ACC112 (cell line): Measurements from ENCODE around the gene DSC1.

ENCODE experiments used
- H2AFZ ChIP-seq: fragments of 200-600 bp; sonication (generic); one replicate; pipeline ENCODE4 v1.6.0; 2017; ENCODE audit warnings: antibody characterized with exemption, low read length; ENCODE audit not compliant: unreplicated experiment
- H3K27ac ChIP-seq: fragments of 200-600 bp; sonication (generic); 2 replicates; pipeline ENCODE4 v1.5.1; 2014; ENCODE audit warnings: low read depth, mild to moderate bottlenecking, antibody characterized with exemption, low read length, moderate library complexity
- H3K27me3 ChIP-seq: fragments of 200-600 bp; sonication (generic); 2 replicates; pipeline ENCODE4 v1.6.1; 2014; ENCODE audit warnings: mild to moderate bottlenecking, antibody characterized with exemption, low read length, moderate library complexity, mixed read lengths; ENCODE audit not compliant: insufficient read depth
- H3K36me3 ChIP-seq: fragments of 200-600 bp; sonication (generic); 2 replicates; pipeline ENCODE4 v1.6.1; 2016; ENCODE audit warnings: mild to moderate bottlenecking, antibody characterized with exemption, low read length, moderate library complexity, mixed read lengths; ENCODE audit not compliant: insufficient read depth
- H3K4me1 ChIP-seq: fragments of 200-600 bp; sonication (generic); one replicate; pipeline ENCODE4 v1.6.1; 2016; ENCODE audit warnings: low read length, mixed read lengths; ENCODE audit not compliant: insufficient read depth, unreplicated experiment, control insufficient read depth
- H3K4me3 ChIP-seq: fragments of 200-600 bp; sonication (generic); 2 replicates; pipeline ENCODE4 v1.5.1; 2014; ENCODE audit warnings: mild to moderate bottlenecking, low read depth, low read length
- H3K79me2 ChIP-seq: fragments of 200-600 bp; sonication (generic); one replicate; pipeline ENCODE4 v1.6.0; 2016; ENCODE audit warnings: low read length; ENCODE audit not compliant: control insufficient read depth, unreplicated experiment, insufficient read depth

Gene DSC1

GRCh38 chr18:31162825-31163435, at the start of gene DSC1:
Gene DSC1 (minus strand): TSS chr18:31162856. CDS start chr18:31162594, 262 bp downstream.
- Histone ChIP-seq H3K36me3 (no peaks in the 10 kb centered on the region), H3K27me3 (no peaks in the 10 kb centered on the region), H3K79me2 (no peaks in the 10 kb centered on the region), H3K4me3 (no peak within 1 kb of the TSS), H3K4me1 (no peaks in the 10 kb centered on the region), H2AFZ (no peak within 1 kb of the TSS), H3K27ac (no peak within 1 kb of the TSS)

GRCh38 chr18:31211047-31211446, 48.4 kb upstream of the DSC1 start:
- H2AFZ ChIP-seq = no peak overlapping the region
- no peak overlapping the region for H3K27ac ChIP-seq
- no peaks in the 10 kb centered on the region for H3K36me3 ChIP-seq
- H3K4me3 ChIP-seq = no peak overlapping the region
- no peaks in the 10 kb centered on the region for H3K79me2 ChIP-seq
- H3K4me1 ChIP-seq = no peaks in the 10 kb centered on the region
- no peaks in the 10 kb centered on the region for H3K27me3 ChIP-seq

- H3K27me3 ChIP-seq = no peaks in the 10 kb centered on the region
- no peaks in the 10 kb centered on the region for H3K79me2 ChIP-seq
- no peak overlapping the region for H3K27ac ChIP-seq
- H2AFZ ChIP-seq = no peak overlapping the region
- no peak overlapping the region for H3K4me3 ChIP-seq
- H3K4me1 ChIP-seq = no peaks in the 10 kb centered on the region
- no peaks in the 10 kb centered on the region for H3K36me3 ChIP-seq
These were observed 46.4 kb upstream of the DSC1 start for GRCh38 chr18:31209041-31209440.

- H3K4me3 ChIP-seq = no peak overlapping the region
- no peaks in the 10 kb centered on the region for H3K36me3 ChIP-seq
- no peak overlapping the region for H3K27ac ChIP-seq
- H3K79me2 ChIP-seq = no peaks in the 10 kb centered on the region
- no peaks in the 10 kb centered on the region for H3K27me3 ChIP-seq
- no peak overlapping the region for H2AFZ ChIP-seq
- no peaks in the 10 kb centered on the region for H3K4me1 ChIP-seq
These were observed 44.7 kb upstream of the DSC1 start for GRCh38 chr18:31207391-31207790.

- Histone ChIP-seq H3K4me3 (no peak overlapping the region), H3K27ac (no peak overlapping the region), H3K4me1 (no peaks in the 10 kb centered on the region), H3K36me3 (no peaks in the 10 kb centered on the region), H3K27me3 (no peaks in the 10 kb centered on the region), H3K79me2 (no peaks in the 10 kb centered on the region), H2AFZ (no peak overlapping the region)
These were observed 44.2 kb upstream of the DSC1 start for GRCh38 chr18:31206787-31207381.

- H3K4me3 ChIP-seq = no peak overlapping the region
- H3K27me3 ChIP-seq = no peaks in the 10 kb centered on the region
- H3K4me1 ChIP-seq = no peaks in the 10 kb centered on the region
- H3K36me3 ChIP-seq = no peaks in the 10 kb centered on the region
- no peak overlapping the region for H2AFZ ChIP-seq
- H3K27ac ChIP-seq = no peak overlapping the region
- H3K79me2 ChIP-seq = no peaks in the 10 kb centered on the region
These were observed 43.4 kb upstream of the DSC1 start for GRCh38 chr18:31206071-31206470.

GRCh38 chr18:31205273-31205672, 42.6 kb upstream of the DSC1 start:
- no peaks in the 10 kb centered on the region for H3K27me3 ChIP-seq
- H3K79me2 ChIP-seq = no peaks in the 10 kb centered on the region
- H3K4me3 ChIP-seq = no peak overlapping the region
- H3K4me1 ChIP-seq = no peaks in the 10 kb centered on the region
- no peak overlapping the region for H2AFZ ChIP-seq
- no peak overlapping the region for H3K27ac ChIP-seq
- H3K36me3 ChIP-seq = no peaks in the 10 kb centered on the region

- H3K36me3 ChIP-seq = no peaks in the 10 kb centered on the region
- H2AFZ ChIP-seq = no peak overlapping the region
- no peaks in the 10 kb centered on the region for H3K4me1 ChIP-seq
- H3K27ac ChIP-seq = no peak overlapping the region
- H3K4me3 ChIP-seq = no peak overlapping the region
- H3K27me3 ChIP-seq = no peaks in the 10 kb centered on the region
- no peaks in the 10 kb centered on the region for H3K79me2 ChIP-seq
These were observed 42.2 kb upstream of the DSC1 start for GRCh38 chr18:31204833-31205232.

GRCh38 chr18:31204166-31204565, 41.5 kb upstream of the DSC1 start:
- Histone ChIP-seq H3K4me1 (no peaks in the 10 kb centered on the region), H2AFZ (no peak overlapping the region), H3K79me2 (no peaks in the 10 kb centered on the region), H3K36me3 (no peaks in the 10 kb centered on the region), H3K4me3 (no peak overlapping the region), H3K27me3 (no peaks in the 10 kb centered on the region), H3K27ac (no peak overlapping the region)

GRCh38 chr18:31203794-31204148, 41.1 kb upstream of the DSC1 start:
- H3K27ac ChIP-seq = no peak overlapping the region
- no peak overlapping the region for H2AFZ ChIP-seq
- no peaks in the 10 kb centered on the region for H3K79me2 ChIP-seq
- no peaks in the 10 kb centered on the region for H3K36me3 ChIP-seq
- H3K4me1 ChIP-seq = no peaks in the 10 kb centered on the region
- no peaks in the 10 kb centered on the region for H3K27me3 ChIP-seq
- H3K4me3 ChIP-seq = no peak overlapping the region

GRCh38 chr18:31203096-31203793, 40.6 kb upstream of the DSC1 start:
- no peaks in the 10 kb centered on the region for H3K79me2 ChIP-seq
- no peak overlapping the region for H3K27ac ChIP-seq
- no peaks in the 10 kb centered on the region for H3K4me1 ChIP-seq
- H3K36me3 ChIP-seq = no peaks in the 10 kb centered on the region
- H2AFZ ChIP-seq = no peak overlapping the region
- H3K4me3 ChIP-seq = no peak overlapping the region
- H3K27me3 ChIP-seq = no peaks in the 10 kb centered on the region
